NCI-H1417 (cell line): ENCODE results near the gene LCOR.
"Not testable (repeated sequence)": the region's sequence is repeated elsewhere in the genome, so short reads cannot be mapped to it uniquely, and the experiment has no call there.

Source experiments
- DNase-seq, 3 experiments: peaks; one replicate each; lab custom pipeline; 2025; lab: John Stamatoyannopoulos, UW

LCOR gene

DNA sequence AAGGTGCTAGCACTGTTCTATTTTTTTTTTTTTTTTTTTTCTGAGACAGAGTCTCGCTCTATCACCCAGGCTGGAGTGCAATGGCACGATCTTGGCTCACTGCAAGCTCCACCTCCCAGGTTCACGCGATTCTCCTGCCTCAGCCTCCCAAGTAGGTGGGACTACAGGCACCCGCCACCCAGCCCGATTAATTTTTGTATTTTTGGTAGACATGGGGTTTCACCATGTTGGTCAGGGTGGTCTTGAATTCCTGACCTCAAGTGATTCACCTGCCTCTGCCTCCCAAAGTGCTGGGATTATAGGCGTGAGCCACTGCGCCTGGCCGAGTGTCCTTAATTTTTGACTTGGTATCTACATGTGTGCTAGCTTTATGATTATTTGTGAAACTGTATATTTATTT lies 201.7 kb downstream of the LCOR start:
- DNase-seq, result not testable (repeated sequence)

DNA sequence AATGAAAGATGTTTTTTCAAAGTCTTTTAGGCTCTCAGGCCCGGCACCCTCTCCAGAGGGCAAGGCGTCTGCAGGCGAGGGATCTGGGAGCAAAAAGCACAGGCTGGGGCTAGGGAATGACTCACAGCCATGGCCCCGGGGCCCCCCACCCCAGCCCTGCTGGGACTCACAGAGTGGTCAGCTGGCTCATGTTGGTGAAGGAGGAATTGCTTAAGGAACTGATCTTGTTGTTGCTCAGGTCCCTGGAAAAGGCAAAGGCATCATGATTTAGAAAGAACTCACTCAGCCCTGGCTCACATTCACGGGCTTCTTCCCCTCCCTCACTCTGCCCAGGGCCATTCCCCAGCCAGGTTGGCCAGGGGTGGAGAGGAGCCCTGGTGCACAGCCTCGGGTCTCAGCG lies 202.2 kb downstream of the LCOR start:
- DNase-seq, result no peak

DNA sequence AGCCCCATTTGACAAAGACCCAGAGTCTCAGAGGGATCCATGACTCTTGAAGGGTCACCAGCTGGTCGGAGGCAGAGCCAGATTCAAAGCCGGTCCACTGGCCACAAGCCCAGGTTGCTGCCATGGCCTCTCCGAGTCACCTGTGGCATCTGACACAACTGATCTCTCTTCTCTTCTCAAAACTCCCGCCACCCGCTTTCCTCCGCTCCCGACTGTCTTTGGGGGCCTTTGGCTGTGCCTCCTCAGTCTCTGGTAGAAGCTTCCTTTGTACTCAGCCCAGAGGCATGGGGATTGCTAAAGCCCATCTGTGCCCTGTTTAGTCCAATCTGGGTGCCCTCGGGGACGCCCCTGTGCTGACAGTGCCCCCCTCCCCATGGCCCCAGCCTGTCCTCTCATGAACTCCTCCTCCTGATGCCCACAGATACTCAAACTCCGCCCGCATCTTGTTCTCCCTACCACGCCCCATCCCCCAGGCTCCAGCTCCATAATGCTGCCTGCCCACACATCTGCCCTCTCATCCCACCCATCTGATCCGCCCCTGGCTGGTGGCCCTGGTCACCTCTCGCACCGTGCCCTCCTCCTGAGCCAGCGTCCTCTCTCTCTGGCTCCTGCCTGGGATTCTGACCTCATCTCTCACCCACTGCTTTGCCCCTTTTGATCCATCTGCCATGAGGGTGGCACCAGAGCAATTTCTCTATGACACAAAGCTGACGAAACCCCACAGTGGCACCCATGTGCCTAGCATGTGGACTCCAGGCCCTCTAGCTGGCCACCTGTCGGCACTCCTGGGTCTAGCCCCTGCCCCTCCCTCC lies 203.1 kb downstream of the LCOR start:
- DNase-seq, result no peak

DNA sequence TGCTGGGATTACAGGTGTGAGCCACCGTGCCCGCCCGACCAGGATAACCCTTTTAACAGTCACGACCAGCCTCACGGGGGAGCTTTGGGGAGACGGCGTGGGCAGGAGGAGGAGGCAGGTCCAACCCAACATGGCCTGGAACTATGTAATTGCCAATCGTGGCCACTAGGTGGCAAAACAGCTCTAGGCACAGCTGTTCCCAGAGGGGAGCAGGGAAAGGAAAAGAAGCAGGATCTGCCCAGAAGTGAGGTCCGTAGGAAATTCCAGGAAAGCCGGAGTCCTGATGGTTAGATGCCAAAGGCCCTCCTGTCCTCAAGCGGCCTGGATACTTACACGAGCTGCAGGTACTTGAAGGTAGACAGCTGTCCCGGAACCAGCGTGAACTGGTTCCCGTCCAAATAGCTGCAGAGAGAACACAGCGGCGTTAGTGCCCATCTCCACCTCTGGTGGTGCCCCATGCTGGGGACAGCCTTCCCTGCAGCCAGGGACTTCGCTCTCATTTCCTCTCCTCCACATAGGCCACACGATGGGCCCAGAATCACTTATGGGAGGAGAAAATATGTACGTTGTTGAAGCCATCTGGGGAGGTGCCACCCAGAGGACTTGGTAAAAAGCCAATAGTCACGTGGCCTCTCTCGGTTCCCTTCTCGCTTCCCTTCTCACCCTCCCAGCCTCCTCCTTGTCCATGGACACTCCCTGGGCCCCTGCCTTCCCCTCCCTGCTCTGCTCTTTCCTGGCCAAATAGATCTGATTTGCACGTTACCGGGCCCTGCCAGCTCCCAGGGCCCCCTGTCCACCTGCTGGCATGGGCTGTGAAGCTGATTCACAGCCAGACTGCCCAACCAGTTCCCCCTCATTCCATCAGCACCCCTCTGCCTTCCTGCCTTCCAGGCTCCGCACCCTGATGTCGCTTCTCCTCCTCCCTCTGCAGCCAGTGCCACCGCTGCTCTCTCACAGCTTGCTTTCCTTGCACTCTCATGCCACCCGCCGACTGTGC lies 205.6 kb downstream of the LCOR start:
- DNase-seq, result peak; percentile 67 to 88 (median 77)

DNA sequence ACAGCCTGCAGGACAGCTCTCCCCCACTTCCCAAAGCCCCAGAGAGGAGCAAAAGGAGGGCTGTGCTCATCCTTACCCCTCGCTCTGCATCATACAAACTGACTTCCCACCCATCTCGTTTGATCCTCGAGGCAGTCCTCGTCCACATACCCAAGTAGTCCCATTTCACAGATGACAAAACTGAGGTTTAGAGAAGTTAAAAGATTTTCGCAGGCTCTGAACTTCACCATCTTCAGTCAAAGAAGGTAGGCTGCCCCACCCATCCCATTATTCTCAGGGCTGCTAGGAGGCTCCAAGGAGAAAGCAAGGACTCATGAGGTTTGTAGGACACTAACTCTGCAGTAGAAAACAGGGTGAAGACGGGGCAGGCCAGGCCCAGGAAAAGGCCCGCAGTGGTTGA lies 206.6 kb downstream of the LCOR start:
- no peak for DNase-seq

DNA sequence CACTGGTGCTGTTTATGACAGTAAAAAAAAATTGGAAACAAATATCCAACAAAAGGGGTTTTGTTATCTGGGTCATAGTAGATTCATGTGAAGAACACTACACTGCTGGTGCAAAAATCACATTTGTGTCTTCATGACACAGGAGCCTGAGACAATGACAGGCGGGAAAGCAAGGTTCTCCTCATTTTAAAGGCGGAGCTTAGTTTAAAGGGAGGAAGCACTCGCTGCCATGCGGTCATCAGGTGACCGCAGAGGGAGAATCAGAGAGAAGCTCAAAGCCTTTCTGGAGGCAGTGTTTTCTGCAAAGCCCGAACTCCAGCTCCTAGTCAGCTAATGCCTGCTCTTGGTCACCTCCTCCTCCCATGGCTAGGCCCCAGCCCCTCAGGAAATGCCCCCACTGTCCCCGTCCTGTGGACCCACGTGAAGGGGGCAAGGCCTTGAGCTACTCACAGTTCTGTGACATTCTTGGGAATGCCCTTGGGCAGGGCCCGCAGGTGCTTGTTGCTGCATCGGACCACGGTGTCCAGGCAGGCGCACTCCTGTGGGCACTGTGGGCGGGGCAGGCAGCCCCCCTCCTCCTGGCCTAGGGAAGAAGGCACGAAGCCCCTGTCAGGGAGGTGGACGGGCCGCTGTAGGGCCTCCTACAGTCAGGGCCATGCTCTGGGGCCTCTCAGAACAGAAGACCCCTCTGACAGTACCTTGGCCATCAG lies 207.6 kb downstream of the LCOR start:
- DNase-seq, result no peak

DNA sequence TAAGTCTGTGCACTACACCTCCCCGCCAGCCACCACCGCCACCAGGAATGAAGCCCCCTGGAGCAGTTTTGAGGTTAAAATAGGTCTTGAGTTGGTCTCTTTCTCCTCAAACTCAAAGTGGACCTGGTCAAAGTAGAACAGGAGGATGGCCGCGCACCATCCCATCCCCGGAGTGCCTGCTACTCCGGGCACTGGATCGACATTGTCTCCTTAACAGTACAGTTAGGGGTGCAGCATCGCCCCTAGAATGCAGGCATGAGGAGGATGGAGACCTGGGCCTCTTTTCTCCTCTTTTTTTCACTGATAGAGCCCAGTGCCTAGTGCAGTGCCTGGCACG lies 208.1 kb downstream of the LCOR start:
- DNase-seq, result no peak

DNA sequence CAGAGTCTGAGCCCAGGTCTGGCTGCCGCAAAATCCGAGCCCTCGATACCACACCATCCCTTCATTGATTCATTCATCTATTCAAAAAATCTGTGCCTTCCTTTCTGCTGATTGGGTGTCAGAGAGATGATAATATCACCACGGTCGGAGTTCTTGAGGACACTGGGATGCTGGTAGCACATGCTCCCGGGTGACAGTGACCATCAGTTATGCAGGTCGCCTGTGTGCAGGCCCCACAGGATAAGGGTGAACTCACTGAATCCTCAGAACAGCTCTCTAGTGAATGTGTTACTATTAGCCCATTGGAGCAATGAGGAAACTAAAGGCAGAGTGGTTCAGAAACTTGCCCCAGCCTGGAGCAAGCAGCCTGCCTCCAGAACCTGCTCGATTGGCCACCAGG lies 208.6 kb downstream of the LCOR start:
- no peak for DNase-seq

DNA sequence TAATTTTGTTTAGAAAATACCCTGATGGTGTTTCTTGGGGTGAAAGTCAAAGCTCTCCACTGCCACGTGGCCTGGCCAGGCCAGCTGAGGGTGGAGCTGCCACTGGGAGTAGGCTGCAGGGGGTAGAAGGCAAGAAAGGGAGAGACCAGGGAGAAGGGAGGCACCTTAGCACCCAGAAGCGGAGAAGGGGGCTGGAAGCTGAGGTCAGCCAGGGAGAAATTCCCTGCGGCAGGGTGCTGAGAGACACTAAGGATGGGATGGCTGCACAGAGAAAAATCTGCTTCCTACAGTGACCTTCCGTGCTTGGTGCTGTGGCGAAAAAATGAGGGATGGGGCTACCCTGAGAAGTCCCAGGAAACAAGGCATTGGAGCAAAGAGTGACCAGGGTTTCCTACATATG lies 210.0 kb downstream of the LCOR start:
- DNase-seq, result no peak

DNA sequence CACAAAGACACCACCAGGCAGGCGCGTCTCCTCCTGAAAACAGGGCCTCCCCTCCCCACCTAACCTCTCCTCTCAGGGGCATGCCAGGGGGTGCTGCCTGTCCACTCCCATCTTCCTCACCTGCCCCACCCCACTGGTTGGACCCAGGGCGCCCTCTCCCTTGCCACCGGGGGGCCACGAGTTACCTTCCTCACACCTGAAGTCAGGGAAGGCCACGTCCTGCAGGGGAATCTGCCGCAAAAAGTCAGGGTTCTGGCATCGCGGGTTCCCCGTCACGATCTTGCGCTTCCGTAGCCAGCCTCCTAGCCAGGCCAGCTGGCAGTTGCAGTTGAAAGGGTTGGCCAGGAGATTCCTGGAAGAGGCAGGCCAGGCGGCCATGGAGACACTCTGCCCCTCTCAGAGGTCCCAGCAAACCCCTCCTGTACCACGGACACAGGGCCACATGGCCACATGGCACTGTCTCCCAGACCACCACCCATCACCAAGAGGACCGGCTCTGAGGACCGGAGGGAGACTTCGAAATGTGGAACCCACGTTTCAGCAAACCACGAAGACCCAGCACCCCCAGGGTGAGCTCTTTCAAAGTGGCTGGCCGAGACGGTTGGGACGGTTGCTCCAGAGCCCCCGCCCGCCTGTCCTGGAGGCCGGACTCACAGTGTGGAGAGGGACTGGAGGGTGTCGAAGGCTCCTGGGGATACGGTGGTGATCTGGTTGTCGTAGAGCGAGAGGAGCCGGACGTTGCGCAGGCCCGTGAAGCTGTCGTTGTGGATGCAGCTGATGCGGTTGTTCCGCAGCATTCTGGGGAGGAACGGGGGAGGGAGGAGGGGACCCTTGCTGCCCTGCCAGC lies 210.8 kb downstream of the LCOR start:
- DNase-seq, result no peak

DNA sequence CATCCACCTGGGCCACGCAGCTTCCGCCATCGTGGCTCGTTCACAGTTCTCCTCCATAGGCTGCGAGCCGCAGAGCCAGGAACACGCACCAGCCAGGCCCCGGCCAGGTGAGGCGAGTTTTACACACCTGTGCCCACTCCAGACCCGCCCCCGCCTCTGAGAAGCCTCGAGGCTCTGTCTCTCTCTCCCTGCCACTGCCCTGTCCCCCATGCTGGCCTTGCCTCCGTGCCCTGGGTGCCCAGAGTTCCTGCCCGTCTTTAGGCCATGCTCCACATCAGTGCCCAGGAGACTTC lies 211.4 kb downstream of the LCOR start:
- DNase-seq, result no peak
